ENCODE data around the gene SLC25A38.
"Not testable (repeated sequence)": the region's sequence is repeated elsewhere in the genome, so short reads cannot be mapped to it uniquely, and the experiment has no call there.

The SLC25A38 gene, protein sequence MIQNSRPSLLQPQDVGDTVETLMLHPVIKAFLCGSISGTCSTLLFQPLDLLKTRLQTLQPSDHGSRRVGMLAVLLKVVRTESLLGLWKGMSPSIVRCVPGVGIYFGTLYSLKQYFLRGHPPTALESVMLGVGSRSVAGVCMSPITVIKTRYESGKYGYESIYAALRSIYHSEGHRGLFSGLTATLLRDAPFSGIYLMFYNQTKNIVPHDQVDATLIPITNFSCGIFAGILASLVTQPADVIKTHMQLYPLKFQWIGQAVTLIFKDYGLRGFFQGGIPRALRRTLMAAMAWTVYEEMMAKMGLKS

DNA sequence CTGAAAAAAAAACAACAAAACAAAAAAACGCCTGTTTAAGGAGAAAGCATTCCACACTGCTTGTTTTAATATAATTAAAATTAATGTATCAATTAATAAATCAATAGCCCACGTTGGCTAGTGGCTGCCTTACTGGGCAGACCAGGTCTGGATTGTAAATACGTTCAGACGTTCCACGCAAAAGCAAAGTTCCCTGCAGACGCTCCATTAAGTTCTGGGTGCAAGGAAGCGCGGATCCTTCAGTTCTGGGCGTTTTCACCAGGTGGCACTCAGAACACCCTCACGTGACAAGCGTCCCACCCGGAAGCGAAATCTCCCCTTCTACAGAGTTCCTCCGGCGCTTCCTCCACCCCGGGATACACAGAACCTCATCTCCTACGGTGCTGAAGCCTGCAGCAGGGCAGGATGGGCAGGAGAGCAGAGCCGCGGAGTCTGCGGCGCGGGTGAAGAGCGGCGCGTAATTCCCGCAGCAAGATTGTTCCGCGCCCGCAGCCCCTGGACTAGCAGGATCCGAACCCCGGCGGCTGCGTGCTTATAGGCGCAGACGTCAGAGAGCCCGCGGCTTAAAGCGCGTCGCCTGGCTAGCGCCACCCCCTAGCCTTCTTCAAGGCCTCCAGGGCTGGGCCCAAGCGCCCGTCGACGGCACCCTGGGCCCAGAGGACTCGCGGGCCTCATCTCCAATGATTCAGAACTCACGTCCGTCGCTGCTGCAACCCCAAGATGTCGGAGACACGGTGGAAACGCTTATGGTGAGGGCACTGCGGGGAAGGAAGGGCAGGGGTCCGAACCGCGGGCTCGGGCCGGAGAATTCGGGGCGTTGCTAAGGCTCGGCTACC lies at the start of gene SLC25A38:
Gene SLC25A38, plus strand, starts transcription at position 326 of the 836 bp plus-strand sequence. Its CDS starts 355 bp downstream, at position 681.
- DNase-seq = no peak

DNA sequence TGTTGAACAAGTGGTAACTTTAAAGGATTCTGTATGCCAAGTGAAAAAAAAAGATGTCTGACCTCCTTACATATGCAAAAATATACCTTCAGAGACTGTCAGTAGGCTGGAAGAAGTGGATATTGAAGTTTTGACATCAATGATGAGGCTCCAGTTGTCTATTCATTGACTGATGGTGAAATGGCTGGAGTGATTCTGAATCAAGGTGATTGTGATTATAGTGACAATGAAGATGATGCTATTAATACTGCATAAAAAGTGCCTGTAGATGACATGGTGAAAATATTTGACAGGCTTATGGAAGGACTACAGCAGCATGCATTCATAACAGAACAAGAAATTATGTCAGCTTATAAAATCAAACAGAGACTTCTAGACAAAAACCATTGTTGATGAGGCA lies 49.6 kb upstream of the SLC25A38 start:
- DNase-seq = no peak

DNA sequence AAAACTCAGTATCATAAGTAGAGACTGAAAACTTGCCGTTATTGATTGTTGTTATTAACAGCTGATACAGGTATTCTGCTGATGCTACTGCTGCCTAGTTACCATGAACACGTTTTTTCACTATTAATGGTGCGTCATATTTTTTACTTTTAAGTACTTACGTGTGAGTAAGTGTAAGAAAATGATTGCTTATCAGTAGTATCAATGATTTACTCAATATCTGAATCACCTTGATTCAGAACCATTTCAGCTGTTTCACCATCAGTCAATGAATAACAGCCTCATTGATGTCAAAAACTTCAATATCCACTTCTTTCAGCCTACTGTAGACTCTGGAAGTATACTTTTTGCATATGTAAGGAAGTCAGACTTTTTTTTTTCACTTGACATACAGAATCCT lies 49.0 kb upstream of the SLC25A38 start:
- no peak for DNase-seq

DNA sequence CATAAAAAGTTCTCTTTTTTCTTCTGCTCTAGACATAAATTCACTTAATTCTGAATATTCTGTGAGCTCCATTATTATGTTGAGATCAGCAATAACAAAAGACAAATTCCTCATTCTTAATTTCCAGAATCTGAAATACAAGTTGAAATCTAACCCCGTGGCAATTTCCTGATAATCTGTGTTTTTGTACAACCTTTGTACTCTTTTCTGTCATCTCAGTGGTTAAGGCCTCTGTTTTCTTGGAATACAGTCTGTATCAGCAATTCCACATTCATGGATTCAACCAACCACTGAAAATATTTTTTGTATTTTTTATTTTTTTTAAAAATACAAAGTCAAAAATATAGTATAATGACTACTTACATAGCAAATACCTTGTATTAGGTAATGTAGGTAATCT lies 45.0 kb upstream of the SLC25A38 start:
- no peak for DNase-seq

DNA sequence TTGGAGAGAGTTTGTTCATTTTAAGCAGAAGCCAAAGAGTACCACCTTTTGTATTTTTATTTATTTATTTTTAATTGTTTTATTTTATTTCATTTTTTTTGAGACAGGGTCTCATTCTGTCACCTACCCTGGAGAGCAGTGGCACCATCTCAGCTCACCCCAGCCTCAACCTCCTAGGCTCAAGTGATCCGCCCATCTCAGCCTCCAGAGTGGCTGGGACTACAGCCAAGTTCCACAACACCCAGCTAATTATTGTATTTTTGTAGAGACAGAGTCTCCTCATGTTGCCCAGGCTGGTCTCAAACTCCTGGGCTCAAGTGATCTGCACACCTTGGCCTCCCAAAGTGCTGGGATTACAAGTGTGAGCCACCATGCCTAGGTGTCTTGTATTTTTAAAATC lies 44.1 kb upstream of the SLC25A38 start:
- peak; percentile 10 for DNase-seq

DNA sequence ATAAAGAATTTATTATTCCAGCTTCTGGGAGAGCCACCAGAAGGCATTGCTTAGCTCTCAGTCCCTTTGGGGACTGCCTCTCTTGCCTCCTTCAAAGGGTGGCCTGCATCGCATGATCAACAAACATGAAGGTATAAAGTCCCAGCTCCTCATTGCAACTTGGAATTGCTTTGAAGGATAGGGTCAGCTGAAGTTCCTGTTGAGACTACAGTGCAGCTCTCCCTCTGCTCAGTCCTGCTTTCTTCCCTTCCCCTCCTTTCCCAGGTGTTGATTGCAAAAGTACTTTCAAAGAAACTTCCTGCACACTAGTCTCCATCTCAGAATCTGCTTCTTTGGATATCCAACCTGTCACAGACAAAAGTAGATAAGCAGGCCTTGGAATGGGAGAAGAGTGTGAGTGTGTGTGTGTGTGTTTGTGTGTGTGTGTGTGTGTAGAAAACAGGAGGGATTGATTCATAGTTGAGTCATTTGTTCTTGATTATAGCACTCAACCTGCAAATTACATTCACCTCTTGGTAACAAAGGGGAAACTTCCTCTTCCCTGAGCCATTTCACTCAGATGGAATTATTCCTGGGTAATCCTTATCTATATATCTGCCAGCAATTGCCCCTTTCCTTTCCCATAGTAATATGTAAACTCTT lies 40.0 kb upstream of the SLC25A38 start:
- no peak for DNase-seq

DNA sequence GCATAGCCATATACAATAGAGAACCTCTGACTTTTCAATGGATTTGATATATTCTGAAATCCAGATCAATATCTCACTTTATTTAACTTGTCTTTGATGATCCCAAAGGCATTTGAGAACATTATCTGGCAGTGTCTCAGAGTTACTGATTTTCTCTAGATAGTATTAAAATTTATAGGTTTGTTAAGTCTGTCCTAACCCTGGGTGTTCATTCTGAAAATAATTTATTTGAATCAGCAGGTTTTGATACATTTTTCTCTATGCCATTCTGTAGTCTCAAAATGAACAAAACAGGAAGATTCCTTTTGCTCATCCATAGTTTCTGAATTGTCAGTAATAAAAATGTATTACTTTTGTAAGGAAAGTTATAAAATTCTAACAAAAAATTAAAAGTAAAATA lies 39.4 kb upstream of the SLC25A38 start:
- no peak for DNase-seq

DNA sequence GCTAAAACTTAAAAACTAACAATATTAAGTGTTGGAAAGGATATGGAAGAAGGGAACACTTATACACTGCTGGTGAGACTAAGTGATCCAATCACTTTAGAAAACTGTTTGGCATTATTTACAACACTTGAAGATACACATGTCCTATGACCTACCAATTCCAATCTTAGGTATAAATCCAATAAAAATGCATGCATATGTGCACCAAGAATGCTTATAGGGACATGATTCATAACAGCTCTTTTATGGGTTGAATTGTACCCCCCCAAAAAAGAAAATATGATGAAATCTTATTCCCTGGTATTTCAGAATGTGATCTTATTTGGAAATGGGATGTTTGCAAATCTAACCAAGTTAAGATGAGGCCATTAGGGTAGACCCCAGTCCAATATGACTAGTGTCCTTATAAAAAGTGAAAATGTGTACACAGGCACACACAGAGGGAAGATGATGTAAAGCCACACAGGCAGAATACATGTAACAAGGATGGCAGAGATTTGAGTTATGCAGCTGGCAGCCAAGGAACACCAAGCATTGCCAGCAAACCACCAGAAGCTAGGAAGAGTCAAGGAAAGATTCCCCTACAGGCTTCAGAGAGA lies 38.3 kb upstream of the SLC25A38 start:
- DNase-seq = no peak

DNA sequence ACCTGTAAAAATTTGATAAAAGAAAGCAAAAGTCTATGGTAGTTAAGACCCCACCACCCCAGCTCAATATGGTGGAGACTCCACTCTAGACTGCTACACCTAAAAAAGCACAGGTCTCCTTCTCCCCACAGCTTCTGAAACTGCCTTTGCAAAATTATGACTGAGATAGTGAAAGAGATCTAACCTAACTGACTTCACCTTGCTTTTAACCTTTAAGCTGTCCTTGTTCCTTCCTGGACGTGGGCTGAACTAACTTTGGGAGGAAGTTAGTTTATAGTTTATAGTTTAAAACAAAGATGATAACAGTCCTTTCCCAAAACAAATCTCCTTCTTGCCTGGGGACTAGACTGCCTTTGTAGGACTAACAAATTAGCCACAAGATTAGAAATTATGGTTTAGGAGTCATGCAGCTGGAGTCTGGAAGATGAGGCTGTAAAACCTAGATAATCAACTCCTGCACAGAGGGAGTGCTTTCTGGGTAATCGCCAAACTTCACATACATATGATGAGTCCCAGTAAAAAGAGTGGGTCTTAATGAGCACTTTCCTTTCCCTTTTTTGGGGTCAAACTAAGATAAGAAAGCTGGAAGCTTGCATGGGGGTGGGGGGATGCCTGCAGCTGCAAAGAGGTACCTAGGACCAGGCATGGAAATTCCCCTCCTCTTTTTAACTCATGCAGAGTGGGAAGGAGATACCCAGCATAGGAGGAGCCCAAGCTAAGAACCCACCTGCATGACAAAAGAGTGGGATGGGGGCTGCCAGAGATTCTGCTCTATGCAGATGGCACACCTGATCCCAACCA lies 36.2 kb upstream of the SLC25A38 start:
- DNase-seq = no peak

DNA sequence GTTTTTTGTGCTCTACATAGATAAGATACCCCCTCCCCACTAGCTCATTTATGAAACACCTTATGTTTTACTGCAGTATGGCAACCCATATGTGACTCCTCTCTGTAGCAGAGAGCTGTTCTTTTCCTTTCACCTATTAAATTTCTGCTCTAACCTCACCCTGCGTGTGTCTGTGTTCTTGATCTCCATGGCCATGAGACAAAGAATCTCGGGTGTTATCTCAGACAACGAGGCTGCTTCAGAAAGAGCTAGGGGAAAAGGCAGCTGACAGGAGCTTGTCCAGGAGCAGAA lies 35.6 kb upstream of the SLC25A38 start:
- no peak for DNase-seq

DNA sequence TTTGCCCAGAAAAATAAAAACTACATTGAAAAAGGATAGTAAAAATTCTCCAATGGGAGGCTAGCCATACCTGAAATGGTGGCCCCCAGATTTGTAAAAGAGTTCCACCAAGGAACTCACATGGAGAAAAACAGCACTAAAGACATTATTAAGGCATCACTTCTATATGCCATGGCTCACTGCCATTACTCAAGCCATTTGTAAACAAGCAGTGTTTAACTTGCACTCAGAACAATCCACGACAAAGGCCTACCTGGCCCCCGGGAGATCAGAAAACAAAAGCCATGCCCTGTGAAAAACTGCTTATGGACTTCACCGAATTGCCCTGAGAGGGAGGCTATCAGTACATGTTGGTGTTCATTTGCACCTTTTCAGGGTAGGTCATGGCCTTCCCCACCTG lies 34.1 kb upstream of the SLC25A38 start:
- peak; percentile 71 for DNase-seq

DNA sequence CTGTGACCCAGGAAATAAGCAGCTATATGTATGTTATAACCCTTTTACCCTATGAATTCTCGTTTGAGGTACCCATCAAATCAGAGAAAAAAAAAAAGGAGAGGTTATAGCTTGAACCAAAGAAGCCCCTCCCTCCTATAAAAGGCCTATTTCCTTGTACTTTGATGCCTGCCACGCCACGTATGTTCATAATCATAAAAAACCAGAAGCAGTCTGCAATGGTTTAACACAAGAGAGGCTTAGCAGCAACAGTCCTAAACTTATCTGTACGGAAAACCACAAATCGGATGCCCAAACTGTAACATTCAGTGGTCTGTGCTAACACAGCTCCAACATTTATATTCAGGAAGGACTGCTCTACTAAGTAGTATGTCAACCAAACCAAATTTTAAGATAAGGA lies 32.5 kb upstream of the SLC25A38 start:
- no peak for DNase-seq

DNA sequence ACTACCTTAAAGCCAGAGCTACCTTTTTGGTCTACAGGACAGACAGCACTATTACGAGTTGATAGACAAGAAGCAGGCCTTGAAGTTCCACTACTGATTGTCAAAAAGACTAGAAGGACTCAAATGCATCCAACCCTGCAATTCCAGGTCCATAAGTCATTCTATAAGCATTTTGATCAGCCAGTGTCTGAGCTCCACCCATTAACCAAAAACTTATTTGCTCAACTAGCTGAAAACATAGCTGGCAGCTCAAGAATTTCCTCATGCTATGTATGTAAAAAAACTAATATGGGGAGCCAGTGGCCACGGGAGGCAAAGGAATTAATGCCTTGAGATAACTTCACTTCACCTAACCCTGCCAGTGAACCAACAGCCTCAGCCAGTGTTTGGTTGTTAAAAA lies 32.0 kb upstream of the SLC25A38 start:
- not testable (repeated sequence) for DNase-seq

DNA sequence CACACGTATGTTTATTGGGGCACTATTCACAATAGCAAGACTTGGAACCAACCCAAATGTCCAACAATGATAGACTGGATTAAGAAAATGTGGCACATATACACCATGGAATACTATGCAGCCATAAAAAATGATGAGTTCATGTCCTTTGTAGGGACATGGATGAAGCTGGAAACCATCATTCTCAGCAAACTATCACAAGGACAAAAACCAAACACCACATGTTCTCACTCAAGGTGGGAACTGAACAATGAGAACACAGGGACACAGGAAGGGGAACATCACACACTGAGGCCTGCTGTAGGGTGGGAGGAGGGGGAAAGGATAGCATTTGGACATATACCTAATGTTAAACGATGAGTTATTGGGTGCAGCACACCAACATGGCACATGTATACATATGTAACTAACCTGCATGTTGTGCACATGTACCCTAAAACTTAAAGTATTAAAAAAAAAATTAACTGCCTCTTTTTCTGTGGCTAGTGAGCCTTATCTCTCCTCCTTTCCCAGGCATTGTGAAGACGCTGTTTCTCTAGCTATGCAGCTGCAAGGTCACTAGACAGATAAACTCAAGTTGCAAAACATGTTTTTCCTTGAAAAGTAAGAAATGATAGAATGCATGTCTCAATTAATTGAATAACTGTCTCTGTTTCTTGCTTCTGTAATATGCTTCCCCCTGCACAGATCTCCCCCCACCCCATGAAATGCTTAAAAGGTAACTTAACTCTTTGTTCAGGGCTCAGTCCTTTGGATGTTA lies 29.8 kb upstream of the SLC25A38 start:
- DNase-seq = not testable (repeated sequence)

DNA sequence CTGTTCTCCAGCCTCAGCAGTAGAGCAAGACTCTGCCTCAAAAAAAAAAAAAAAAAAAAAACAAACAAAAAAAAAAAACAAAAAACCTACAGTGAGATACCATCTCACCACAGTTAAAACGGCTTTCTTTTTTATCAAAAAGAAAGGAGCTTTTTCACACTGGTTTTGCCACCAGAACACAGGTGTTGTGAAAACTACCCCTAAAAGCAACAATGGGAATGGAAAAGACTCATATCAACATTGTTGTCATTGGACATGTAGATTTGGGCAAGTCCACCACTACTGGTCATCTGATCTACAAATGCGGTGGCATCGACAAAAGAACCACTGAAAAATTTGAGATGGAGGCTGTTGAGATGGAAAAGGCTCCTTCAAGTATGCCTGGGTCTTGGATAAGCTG lies 24.8 kb upstream of the SLC25A38 start:
- no peak for DNase-seq

DNA sequence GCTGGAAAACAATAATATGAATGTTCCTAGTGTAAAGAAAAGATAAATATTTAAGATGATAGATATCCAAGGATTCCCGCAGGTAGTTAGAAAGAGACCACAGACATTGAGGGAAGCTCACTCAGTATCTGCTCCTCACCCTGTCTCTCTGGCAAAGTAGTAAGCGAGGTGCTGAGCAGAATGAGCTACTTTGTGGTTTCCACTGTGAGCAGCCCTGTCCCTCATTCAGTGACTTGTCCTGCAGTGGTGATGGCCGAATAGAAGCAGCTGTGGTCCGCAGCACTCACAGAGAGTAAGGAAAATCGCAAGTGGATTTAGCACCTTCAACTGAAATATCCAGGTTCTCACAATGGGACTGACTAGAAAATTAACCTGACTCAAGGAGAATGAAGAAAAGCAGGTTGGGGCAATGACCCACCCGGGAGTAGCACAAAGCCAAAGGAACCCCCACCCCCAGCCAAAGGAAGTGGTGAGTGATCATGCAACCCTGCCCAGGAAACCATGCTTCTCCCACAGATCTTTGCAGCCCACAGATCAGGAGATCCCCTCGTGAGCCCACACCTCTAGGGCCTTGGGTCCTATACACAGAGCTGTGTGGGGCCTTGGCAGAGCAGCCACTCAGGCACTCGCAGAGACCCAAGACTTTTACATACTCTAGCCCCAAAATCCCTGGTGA lies 21.8 kb upstream of the SLC25A38 start:
- DNase-seq = no peak

DNA sequence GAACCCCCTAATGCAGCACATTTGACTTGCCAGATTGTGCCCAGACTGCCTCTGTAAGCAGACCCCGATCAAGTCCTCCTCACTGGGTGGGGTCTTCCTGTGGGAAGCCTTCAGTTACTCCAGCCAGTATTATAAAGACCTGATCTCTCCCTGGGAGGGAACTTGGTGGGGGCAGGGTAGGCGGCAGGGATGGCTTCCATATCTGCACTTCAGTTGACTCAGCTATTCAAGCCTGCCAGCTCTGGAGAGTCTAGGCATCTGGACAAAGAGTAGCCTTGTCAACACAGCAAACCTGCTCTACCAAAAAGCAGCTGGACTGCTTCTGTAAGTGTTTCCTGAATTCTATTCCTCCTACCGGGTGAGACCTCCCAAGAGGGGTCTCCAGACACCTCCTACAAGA lies 21.0 kb upstream of the SLC25A38 start:
- no peak for DNase-seq

DNA sequence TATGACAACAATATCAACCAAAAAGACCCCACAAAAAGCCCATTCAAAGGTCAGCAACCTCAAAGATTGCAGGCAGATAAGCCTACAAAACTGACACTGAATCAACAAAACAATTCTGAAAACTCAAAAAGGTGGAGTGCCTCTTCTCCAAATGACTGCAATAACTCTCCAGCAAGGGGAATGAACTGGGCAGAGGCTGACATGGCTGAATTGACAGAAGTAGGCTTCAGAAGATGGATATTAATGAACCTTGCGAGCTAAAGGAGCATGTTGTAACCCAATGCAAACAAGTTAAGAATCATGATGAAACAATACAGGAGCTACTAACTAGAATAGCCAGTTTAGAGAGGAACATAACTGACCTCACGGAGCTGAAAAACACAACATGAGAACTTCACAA lies 20.4 kb upstream of the SLC25A38 start:
- no peak for DNase-seq

DNA sequence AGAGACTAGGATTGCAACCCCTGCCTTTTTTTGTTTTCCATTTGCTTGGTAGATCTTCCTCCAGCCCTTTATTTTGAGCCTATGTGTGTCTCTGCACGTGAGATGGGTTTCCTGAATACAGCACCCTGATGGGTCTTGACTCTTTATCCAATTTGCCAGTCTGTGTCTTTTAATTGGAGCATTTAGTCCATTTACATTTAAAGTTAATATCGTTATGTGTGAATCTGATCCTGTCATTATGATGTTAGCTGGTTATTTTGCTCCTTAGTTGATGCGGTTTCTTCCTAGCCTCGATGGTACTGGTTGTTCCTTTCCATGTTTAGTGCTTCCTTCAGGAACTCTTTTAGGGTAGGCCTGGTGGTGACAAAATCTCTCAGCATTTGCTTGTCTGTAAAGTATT lies 12.7 kb upstream of the SLC25A38 start:
- not testable (repeated sequence) for DNase-seq

DNA sequence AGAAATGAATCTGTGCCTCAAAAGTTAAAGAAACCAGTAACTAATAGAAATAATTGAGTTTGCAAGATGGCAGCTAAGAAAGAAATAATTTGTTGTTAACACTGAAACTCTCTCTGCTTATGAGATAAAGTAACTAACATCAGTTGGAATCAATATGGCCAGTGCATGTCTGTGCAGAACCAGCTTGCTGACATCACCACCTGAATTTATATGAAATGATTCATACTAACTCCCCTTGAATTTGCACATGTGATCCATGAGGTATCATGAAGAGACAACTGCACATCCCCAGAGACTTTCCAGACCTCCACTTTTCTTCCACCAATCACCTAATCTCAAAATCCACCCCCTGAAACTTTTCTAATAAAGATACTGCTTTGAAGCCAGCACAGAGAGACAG lies 10.3 kb upstream of the SLC25A38 start:
- no peak for DNase-seq

DNA sequence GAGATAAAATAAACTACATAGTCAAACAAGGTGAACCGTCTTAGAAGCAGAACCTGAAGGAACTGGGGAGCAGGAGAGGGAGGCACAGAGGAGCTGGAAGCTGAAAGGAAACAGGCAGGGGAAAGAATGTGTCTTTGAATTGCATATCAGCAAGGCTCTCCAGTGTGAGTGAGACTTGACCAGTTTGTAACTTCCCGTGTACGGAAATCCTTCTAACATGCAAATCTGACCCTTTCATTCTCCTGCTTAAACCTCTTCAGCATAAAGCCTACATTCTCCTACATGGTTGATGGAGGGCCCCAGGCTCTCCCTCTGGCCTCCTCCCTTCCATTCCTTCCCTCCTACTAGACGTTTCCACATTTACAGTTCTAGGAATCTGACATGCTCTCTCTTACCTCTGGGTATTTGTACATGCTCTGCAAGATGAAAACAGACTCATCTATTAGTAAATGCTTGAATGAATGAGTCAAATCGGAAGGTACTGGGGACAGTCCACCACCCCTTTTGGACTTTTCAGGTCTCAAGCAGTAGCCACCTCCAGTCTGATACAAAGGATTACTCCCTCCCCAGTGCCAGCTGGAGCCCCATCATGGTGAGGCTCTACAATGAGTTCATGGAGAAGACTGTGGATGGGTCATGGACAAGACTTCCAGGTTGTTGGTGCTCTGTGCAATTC lies 6.1 kb upstream of the SLC25A38 start:
- no peak for DNase-seq
